ENCODE data around the gene ACVR1C. TPM values are rescaled to one million over a fixed set of nuclear protein-coding genes. Genes with fewer than 3 reads are reported as not detected.

The ACVR1C gene
- total RNA-seq (1 to 10 TPM in 1 of 9 donors, under 1 TPM in 8; 0.09 to 7.3 (median 0.20) TPM), polyA plus RNA-seq (under 1 TPM; 0.08 to 0.21 TPM)
- long read RNA-seq, donor 1 = 0 reads
- long read RNA-seq, donor 2 = 0 reads
- long read RNA-seq, donor 3 = 0 reads

- H3K4me3 ChIP-seq = peak within 1 kb of the TSS; percentile 19 to 67 (median 54)
- H3K27ac ChIP-seq = peak within 1 kb of the TSS in 2 of 12 donors; percentile 44 to 65
- ATAC-seq (peak; percentile 47 to 95 (median 87)), DNase-seq (peak; percentile 34 to 63 (median 40))
- intact Hi-C loops (cut with DNase I) = no loop called here
- peaks cover 0 to 21% (median 8%) of the 10 kb centered on the region in 9 donors for H3K27me3 ChIP-seq
- H3K4me1 ChIP-seq = peaks cover 0 to 14% (median 3%) of the 10 kb centered on the region in 12 donors
- H3K36me3 ChIP-seq = no peaks in the 10 kb centered on the region
- TF ChIP-seq CTCF (IDR thresholded peaks at IDR 0.05) (peak; percentile 24 to 58 (median 37)), POLR2A (IDR thresholded peaks at IDR 0.05) (no peak)
- 1 to 3% (median 1%) methylated on average over 13 to 79 of the region's 79 CpGs for WGBS, 4 donors
- no peaks in the 10 kb centered on the region for H3K9me3 ChIP-seq
Observed at GRCh38 chr2:157628477-157629415, at the start of gene ACVR1C. ACVR1C (minus strand) TSS chr2:157628864; CDS start chr2:157628644, 220 bp downstream.

- ATAC-seq (no peak), DNase-seq (no peak)
- Histone ChIP-seq H3K4me1 (no peaks in the 10 kb centered on the region), H3K27me3 (peaks cover 0 to 3% (median 0%) of the 10 kb centered on the region in 9 donors), H3K4me3 (no peak overlapping the region), H3K9me3 (no peaks in the 10 kb centered on the region), H3K36me3 (no peaks in the 10 kb centered on the region), H3K27ac (no peak overlapping the region)
- TF ChIP-seq POLR2A (IDR thresholded peaks at IDR 0.05) = no peak
- TF ChIP-seq CTCF (IDR thresholded peaks at IDR 0.05) = no peak
- intact Hi-C loops (cut with DNase I) = no loop called here
Observed at GRCh38 chr2:157677941-157678340, 49.3 kb upstream of the ACVR1C start.

GRCh38 chr2:157672129-157672528 lies 43.5 kb upstream of the ACVR1C start:
- intact Hi-C loops (cut with DNase I) = no loop called here
- H3K27me3 ChIP-seq = no peaks in the 10 kb centered on the region
- peaks cover 0 to 4% (median 0%) of the 10 kb centered on the region in 9 donors for H3K36me3 ChIP-seq
- H3K9me3 ChIP-seq = no peaks in the 10 kb centered on the region
- ATAC-seq (no peak), DNase-seq (no peak)
- no peaks in the 10 kb centered on the region for H3K4me1 ChIP-seq
- no peak overlapping the region for H3K27ac ChIP-seq
- TF ChIP-seq CTCF (IDR thresholded peaks at IDR 0.05) (no peak), POLR2A (IDR thresholded peaks at IDR 0.05) (no peak)
- 89 to 91% (median 90%) methylated on average over 10 of the region's 10 CpGs for WGBS, 4 donors
- H3K4me3 ChIP-seq = no peak overlapping the region

GRCh38 chr2:157662401-157662800 lies 33.7 kb upstream of the ACVR1C start:
- H3K36me3 ChIP-seq = no peaks in the 10 kb centered on the region
- DNase-seq (no peak), ATAC-seq (no peak)
- H3K9me3 ChIP-seq = peaks cover 0 to 6% (median 0%) of the 10 kb centered on the region in 12 donors
- intact Hi-C loops (cut with DNase I) = no loop called here
- TF ChIP-seq POLR2A (IDR thresholded peaks at IDR 0.05) (no peak), CTCF (IDR thresholded peaks at IDR 0.05) (no peak)
- 90 to 97% (median 97%) methylated on average over 1 of the region's 1 CpG for WGBS, 4 donors
- H3K27me3 ChIP-seq = no peaks in the 10 kb centered on the region
- no peak overlapping the region for H3K4me3 ChIP-seq
- H3K4me1 ChIP-seq = no peaks in the 10 kb centered on the region
- H3K27ac ChIP-seq = no peak overlapping the region
